Measurements from ENCODE around the gene SNX14. TPM values are rescaled to one million over a fixed set of nuclear protein-coding genes. Genes with fewer than 3 reads are reported as not detected.

SNX14 gene
- total and polyA plus RNA-seq, 4 donors: 45.9 to 171 (median 91.3) TPM

GRCh38 chr6:85462673-85463072 lies 131.0 kb downstream of the SNX14 start:
- no peak for TF ChIP-seq CTCF (IDR thresholded peaks at IDR 0.05; ENCODE audit: control extremely low read depth, extremely low read depth)
- no peak overlapping the region for H3K4me3 ChIP-seq
- 65 to 81% methylated on average over 2 of the region's 2 CpGs for WGBS, 2 donors
- DNase-seq (no peak), ATAC-seq (ENCODE audit: insufficient read depth, low FRiP score) (no peak)
- H3K4me1 ChIP-seq (ENCODE audit: control insufficient read depth in 5 of 5, insufficient read depth in 5 of 5, low read length in 5 of 5): peaks cover 0 to 18% (median 2%) of the 10 kb centered on the region in 5 donors
- no peak overlapping the region for H3K9ac ChIP-seq (ENCODE audit: insufficient read depth in 1 of 2, low read length in 2 of 2)
- H3K27me3 ChIP-seq (ENCODE audit: control insufficient read depth in 3 of 3, insufficient read depth in 3 of 3, low read length in 2 of 3): no peaks in the 10 kb centered on the region
- peaks cover 0 to 2% (median 0%) of the 10 kb centered on the region in 4 donors for H3K9me3 ChIP-seq (ENCODE audit: control insufficient read depth in 4 of 4, insufficient read depth in 3 of 4, low read length in 3 of 4)
- H3K36me3 ChIP-seq (ENCODE audit: control insufficient read depth in 4 of 4, insufficient read depth in 4 of 4, low read length in 4 of 4): peaks cover 0 to 2% (median 0%) of the 10 kb centered on the region in 4 donors
- H3K27ac ChIP-seq (ENCODE audit: low read depth in 1 of 2, low read length in 1 of 2): no peak overlapping the region

GRCh38 chr6:85461798-85462170 lies 131.9 kb downstream of the SNX14 start:
- Histone ChIP-seq H3K36me3 (ENCODE audit: control insufficient read depth in 4 of 4, insufficient read depth in 4 of 4, low read length in 4 of 4) (no peaks in the 10 kb centered on the region), H3K27me3 (ENCODE audit: control insufficient read depth in 3 of 3, insufficient read depth in 3 of 3, low read length in 2 of 3) (no peaks in the 10 kb centered on the region), H3K4me1 (ENCODE audit: control insufficient read depth in 5 of 5, insufficient read depth in 5 of 5, low read length in 5 of 5) (peaks cover 0 to 18% (median 2%) of the 10 kb centered on the region in 5 donors), H3K9me3 (ENCODE audit: control insufficient read depth in 4 of 4, insufficient read depth in 3 of 4, low read length in 3 of 4) (peaks cover 0 to 2% (median 0%) of the 10 kb centered on the region in 4 donors), H3K4me3 (no peak overlapping the region), H3K9ac (ENCODE audit: insufficient read depth in 1 of 2, low read length in 2 of 2) (no peak overlapping the region), H3K27ac (ENCODE audit: low read depth in 1 of 2, low read length in 1 of 2) (peak overlapping the region in 1 of 2 donors; percentile 50)
- 26 to 65% methylated on average over 4 of the region's 4 CpGs for WGBS, 2 donors
- no peak for TF ChIP-seq CTCF (IDR thresholded peaks at IDR 0.05; ENCODE audit: control extremely low read depth, extremely low read depth)
- DNase-seq: peak in 1 of 3 donors; percentile 29
- ATAC-seq (ENCODE audit: insufficient read depth, low FRiP score): no peak

GRCh38 chr6:85460921-85461797 lies 132.5 kb downstream of the SNX14 start:
- peaks cover 0 to 18% (median 2%) of the 10 kb centered on the region in 5 donors for H3K4me1 ChIP-seq (ENCODE audit: control insufficient read depth in 5 of 5, insufficient read depth in 5 of 5, low read length in 5 of 5)
- H3K27ac ChIP-seq (ENCODE audit: low read depth in 1 of 2, low read length in 1 of 2): peak overlapping the region in 1 of 2 donors; percentile 50
- ATAC-seq (ENCODE audit: insufficient read depth, low FRiP score): no peak
- peak in 1 of 3 donors; percentile 34 for DNase-seq
- no peak for TF ChIP-seq CTCF (IDR thresholded peaks at IDR 0.05; ENCODE audit: control extremely low read depth, extremely low read depth)
- peaks cover 0 to 2% (median 0%) of the 10 kb centered on the region in 4 donors for H3K9me3 ChIP-seq (ENCODE audit: control insufficient read depth in 4 of 4, insufficient read depth in 3 of 4, low read length in 3 of 4)
- H3K36me3 ChIP-seq (ENCODE audit: control insufficient read depth in 4 of 4, insufficient read depth in 4 of 4, low read length in 4 of 4): no peaks in the 10 kb centered on the region
- H3K27me3 ChIP-seq (ENCODE audit: control insufficient read depth in 3 of 3, insufficient read depth in 3 of 3, low read length in 2 of 3): no peaks in the 10 kb centered on the region
- no peak overlapping the region for H3K4me3 ChIP-seq
- WGBS, 2 donors: 47 to 55% methylated on average over 4 of the region's 4 CpGs
- H3K9ac ChIP-seq (ENCODE audit: insufficient read depth in 1 of 2, low read length in 2 of 2): peak overlapping the region in 1 of 2 donors; percentile 16

Measured in lung (tissue), 12 donors.